Dendritic cell treated with granulocyte-macrophage colony-stimulating factor and Interleukin-4, amounts not matched to agents 40 ng/mL and 50 ng/mL, for 4 days (primary cell): ENCODE data around the gene PRPF8.
A peak's percentile ranks its signal among the peaks of the same experiment; 100 is the strongest.
"Not testable (repeated sequence)": the region's sequence is repeated elsewhere in the genome, so short reads cannot be mapped to it uniquely, and the experiment has no call there.

Experiments used
- H3K27ac Mint-ChIP-seq: one replicate; pipeline ENCODE4 v1.8.0; 2022; ENCODE audit warnings: mild to moderate bottlenecking, mixed read lengths
- H3K27me3 Mint-ChIP-seq: one replicate; pipeline ENCODE4 v1.8.0; 2022; ENCODE audit warnings: mild to moderate bottlenecking, mixed read lengths
- H3K36me3 Mint-ChIP-seq: one replicate; pipeline ENCODE4 v1.8.0; 2022; ENCODE audit warnings: low read depth, mixed read lengths
- H3K4me1 Mint-ChIP-seq: one replicate; pipeline ENCODE4 v1.8.0; 2022; ENCODE audit warnings: low read depth, mixed read lengths
- H3K4me3 Mint-ChIP-seq: one replicate; pipeline ENCODE4 v1.8.0; 2022; ENCODE audit warnings: mild to moderate bottlenecking, moderate library complexity, mixed read lengths
- H3K9me3 Mint-ChIP-seq: one replicate; pipeline ENCODE4 v1.8.0; 2022; ENCODE audit warnings: mixed read lengths
- intact Hi-C: fragments of 100-400 bp; cut with micrococcal nuclease; formaldehyde crosslinking; loops from one replicate; pipeline ENCODE4 v1.15.0; 2022

PRPF8 gene

DNA sequence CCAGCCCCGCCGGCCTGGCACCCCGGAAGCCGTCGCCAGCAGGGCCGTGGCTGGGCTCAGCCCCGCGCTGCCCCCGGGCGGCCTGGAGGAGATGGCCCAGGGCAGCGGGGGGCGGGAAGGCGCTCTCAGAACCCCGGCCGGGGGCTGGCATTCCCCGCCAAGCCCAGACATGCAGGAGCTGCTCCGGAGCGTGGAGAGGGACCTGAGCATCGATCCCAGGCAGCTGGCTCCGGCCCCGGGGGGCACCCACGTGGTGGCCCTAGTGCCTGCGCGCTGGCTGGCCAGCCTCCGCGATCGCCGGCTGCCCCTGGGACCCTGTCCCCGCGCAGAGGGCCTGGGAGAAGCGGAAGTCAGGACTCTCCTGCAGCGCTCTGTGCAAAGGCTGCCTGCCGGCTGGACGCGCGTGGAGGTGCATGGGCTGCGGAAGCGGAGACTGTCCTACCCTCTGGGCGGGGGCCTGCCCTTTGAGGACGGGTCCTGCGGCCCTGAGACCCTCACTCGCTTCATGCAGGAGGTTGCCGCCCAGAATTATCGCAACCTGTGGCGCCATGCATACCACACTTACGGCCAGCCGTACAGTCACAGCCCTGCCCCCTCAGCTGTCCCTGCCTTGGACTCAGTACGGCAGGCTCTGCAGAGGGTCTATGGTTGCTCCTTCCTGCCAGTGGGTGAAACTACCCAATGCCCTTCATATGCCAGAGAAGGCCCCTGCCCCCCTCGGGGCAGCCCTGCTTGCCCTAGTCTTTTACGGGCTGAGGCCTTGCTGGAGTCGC lies 40.4 kb upstream of the PRPF8 start:
- intact Hi-C loops, result loop anchor here (5.0 kb wide), 1 partner anchor 37 kb away; the partner anchor contains the start of gene SERPINF1
- Mint-ChIP-seq H3K4me3 (peak overlapping the region; percentile 88), H3K4me1 (peaks cover 82% of the 10 kb centered on the region), H3K27ac (peak overlapping the region; percentile 88), H3K36me3 (peaks cover 53% of the 10 kb centered on the region), H3K27me3 (no peaks in the 10 kb centered on the region), H3K9me3 (no peaks in the 10 kb centered on the region)

DNA sequence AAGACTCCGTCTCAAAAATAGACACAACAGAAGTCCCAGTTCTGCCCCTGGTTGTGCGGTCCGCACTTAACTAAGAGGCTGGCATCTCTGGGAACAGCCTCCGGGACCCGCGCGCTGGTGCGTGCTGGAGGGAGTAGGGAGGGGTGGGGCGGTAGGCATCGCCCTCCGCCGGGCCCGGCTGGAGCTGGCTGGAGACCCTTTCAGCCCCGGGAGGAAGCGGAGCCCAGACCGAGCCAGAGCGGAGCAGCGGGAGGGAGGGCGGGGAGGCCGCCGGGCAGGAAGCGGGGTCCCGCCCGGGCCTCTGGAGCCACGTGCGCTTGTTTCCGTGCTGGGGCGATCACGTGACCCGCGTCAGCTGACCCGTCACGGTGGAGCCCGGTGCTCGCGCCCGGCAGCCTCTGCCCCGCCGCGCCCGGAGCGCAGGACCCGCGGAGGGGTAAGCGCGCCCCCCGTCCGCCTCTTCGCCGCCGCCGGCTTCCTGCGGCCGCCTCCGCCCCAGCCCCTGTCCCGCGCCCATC lies 39.7 kb upstream of the PRPF8 start, which contains the start of gene WDR81:
Gene WDR81, plus strand, starts transcription at position 354 of the 518 bp plus-strand sequence. CDS start 256 bp downstream, outside the sequence.
- H3K9me3 Mint-ChIP-seq, result no peaks in the 10 kb centered on the region
- H3K27me3 Mint-ChIP-seq, result no peaks in the 10 kb centered on the region
- H3K27ac Mint-ChIP-seq, result peak within 1 kb of the TSS; percentile 88
- peak within 1 kb of the TSS; percentile 88 for H3K4me3 Mint-ChIP-seq
- peaks cover 47% of the 10 kb centered on the region for H3K36me3 Mint-ChIP-seq
- peaks cover 75% of the 10 kb centered on the region for H3K4me1 Mint-ChIP-seq
- intact Hi-C loops, result no loop called here

DNA sequence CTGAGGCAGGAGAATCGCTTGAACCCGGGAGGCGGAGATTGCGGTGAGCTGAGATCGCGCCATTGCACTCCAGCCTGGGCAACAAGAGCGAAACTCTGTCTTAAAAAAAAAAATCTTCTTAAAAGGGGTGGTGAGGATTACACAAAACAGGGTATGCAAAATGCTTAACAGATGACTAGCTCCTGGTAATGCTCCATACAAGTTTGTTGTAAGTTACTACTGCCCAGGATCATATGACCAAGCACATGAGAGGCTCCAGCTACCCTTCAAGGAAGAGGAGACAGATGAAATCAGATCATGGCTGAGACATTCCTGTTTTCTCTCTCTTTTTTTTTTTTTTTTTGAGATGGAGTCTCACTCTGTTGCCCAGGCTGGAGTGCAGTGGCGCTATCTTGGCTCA lies 37.4 kb upstream of the PRPF8 start:
- Mint-ChIP-seq H3K36me3 (peaks cover 30% of the 10 kb centered on the region), H3K4me1 (peaks cover 69% of the 10 kb centered on the region), H3K27ac (peak overlapping the region; percentile 88)
- H3K4me3 Mint-ChIP-seq, H3K9me3 Mint-ChIP-seq, H3K27me3 Mint-ChIP-seq, intact Hi-C loops: not testable (repeated sequence)

DNA sequence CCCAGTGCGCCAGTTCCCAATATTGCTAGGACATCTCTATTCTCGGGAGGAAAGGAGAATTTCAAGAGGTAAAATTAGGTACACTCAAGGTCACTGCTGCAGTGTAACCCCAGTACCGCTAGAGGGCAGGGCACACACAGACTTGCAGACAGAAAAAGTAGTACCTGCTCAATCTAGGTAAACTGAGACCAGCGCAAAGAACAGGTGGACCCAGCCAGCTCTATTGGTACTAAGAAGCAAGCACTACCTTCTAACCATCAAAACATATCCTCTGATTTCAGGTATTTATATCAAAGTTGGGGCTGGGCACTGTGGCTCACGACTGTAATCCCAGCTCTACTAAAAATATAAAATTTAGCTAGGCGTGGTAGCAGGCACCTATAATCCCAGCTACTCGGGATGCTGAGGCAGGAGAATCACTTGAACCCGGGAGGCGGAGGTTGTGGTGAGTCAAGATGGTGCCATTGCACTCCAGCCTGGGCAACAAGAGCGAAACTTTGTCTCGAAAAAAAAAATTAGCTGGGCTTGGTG lies 36.3 kb upstream of the PRPF8 start:
- Mint-ChIP-seq H3K27ac (no peak overlapping the region), H3K36me3 (peaks cover 29% of the 10 kb centered on the region)

DNA sequence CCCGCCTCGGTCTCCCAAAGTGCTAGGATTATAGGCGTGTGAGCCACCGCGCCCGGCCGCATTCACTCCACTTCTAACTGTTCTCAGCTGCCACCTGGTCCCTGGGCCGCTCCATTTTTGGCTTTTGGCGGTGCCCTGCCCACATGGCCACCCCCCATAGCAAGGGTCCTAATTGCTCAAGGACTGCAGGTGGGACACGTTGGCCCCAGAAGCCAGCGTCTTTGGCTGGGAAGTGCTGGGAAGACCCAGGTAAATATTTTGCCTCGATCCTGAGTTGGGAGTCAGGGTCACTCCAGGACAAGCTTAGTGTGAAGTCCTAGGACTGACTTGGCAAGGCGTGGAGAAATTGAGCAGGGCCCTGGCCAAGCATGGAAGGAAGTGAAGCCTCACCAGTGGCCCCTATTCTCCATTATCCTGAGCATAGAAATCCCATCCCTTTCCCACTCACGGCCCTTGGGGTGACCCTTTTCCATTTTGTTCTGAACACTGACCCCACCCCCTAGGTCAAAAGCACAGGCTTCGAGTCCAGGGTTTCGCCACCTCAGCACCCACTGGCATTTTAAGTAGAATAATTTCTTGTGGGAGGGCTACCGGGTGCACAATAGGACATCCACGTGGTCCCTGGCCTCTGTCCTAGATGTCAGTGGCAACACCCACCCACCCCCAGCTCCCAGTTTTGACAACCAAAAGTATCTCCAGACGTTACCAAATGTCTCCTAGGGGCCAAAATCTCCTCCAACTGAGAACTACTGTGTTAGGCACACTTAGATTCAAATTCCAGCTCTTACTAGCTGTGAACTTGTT lies 33.9 kb upstream of the PRPF8 start:
- no peaks in the 10 kb centered on the region for H3K27me3 Mint-ChIP-seq
- peaks cover 40% of the 10 kb centered on the region for H3K36me3 Mint-ChIP-seq
- H3K27ac Mint-ChIP-seq, result peak overlapping the region; percentile 99
- intact Hi-C loops, result loop anchor here (5.0 kb wide), 1 partner anchor 149 kb away; no protein-coding TSS in a partner anchor
- no peaks in the 10 kb centered on the region for H3K9me3 Mint-ChIP-seq
- peak overlapping the region; percentile 99 for H3K4me3 Mint-ChIP-seq
- peaks cover 60% of the 10 kb centered on the region for H3K4me1 Mint-ChIP-seq

More for the DNA sequence above, 36.3 kb upstream of the PRPF8 start:
- H3K27me3 Mint-ChIP-seq, result no peaks in the 10 kb centered on the region
- H3K4me1 Mint-ChIP-seq, result peaks cover 59% of the 10 kb centered on the region
- no peak overlapping the region for H3K4me3 Mint-ChIP-seq
- no peaks in the 10 kb centered on the region for H3K9me3 Mint-ChIP-seq
- intact Hi-C loops, result no loop called here

DNA sequence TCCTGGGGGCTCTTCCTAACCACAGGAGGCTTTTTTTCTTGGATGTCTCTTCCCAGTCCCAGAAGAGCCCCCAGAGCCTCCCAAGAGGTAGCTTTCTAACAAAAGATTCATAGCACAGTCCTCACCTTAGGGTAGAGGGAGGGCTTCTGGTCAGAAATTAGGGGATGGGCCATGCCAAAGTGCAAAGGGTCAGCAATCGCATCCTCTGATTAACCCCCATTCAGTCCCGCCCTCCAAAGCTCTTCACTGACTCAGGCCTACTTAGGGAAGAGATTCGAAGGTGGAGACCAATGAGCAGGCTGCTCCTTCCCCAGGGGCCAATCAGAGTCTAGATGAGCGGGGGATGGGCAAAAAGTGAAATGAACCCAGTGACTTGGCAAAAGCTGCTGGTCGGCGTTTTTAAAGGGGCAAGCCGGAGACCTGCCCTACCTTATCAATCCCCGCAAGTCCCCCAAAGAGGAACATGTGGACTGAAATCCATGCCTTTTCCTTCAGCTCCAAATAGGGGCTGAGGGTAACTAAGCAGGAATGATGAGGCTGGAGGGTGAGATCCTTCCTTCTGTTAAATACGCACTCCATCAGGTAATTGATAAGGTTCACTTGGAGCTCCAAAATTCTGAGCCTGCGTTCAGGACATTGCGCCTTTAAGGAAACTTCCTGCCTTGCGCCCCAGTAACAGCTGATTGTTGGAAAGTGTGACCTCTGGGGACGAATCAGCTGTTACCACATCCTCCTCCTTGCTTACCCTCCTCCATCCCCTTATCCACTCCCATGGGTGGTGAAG lies 32.4 kb upstream of the PRPF8 start:
- intact Hi-C loops, result loop anchor here (2.0 to 5.0 kb wide), 3 partner anchors 66 to 150 kb away; partner anchors contain the start of gene RILP
- Mint-ChIP-seq H3K36me3 (peaks cover 55% of the 10 kb centered on the region), H3K4me1 (peaks cover 60% of the 10 kb centered on the region), H3K4me3 (peak overlapping the region; percentile 99), H3K27ac (peak overlapping the region; percentile 99), H3K9me3 (no peaks in the 10 kb centered on the region), H3K27me3 (no peaks in the 10 kb centered on the region)

DNA sequence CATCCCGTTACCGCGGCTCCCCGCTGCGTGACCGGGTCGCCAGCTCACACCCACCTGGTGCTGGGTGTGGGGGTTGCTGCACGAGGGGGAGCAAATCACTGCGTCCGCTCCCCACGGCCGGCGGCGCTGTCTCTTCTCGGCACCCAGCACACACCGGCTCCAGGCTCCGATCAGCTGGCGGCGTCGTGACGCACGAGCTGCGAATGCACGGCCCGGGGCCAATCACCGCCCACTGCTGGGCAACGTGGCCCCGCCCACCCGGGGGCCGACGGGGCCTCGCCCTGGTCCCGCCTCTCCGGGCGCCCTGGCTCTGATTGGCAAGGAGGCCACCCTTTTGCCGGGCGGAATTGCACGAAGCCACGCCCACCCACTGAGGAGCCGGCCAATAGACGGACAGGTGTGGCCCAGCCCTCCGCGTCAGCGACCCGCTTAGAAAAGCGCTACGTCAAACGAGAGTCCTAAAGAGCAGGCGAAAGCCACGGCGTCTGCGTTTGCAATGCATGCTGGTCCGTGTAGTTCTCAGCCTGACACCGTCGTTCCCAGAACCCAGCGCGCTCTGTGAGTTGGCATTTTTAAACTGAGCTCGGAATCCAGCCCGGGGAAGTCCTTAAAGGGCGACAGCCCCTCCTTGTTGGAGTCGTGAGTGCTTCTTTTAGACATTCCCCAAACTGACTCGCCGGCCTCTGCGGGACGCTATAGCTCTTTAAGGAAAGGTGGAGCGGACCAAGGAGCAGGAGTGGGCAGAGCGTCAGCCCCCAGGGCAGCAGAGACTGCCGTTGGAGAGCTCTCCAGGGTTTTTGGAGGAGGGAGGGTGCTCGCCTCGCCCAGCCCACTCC lies 31.6 kb upstream of the PRPF8 start:
- no peaks in the 10 kb centered on the region for H3K27me3 Mint-ChIP-seq
- intact Hi-C loops, result loop anchor here (2.0 to 5.0 kb wide), 3 partner anchors 67 to 151 kb away; partner anchors contain the start of gene RILP
- H3K4me3 Mint-ChIP-seq, result peak overlapping the region; percentile 99
- H3K9me3 Mint-ChIP-seq, result no peaks in the 10 kb centered on the region
- H3K36me3 Mint-ChIP-seq, result peaks cover 63% of the 10 kb centered on the region
- peak overlapping the region; percentile 99 for H3K27ac Mint-ChIP-seq
- peaks cover 63% of the 10 kb centered on the region for H3K4me1 Mint-ChIP-seq

DNA sequence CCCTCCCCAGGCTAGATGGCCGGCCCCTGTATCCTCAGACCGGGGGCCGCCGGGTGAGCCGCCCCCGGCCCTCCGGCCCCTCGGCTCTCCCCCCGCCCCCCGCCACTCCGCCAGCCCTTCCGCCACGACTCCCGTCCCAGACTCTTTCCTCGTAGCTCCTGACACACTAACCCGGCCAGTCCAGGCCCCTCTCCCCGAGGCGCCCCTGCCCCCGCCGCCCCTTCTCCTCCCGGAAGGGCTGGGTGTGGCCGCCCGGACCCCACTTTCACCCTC lies 31.1 kb upstream of the PRPF8 start:
- intact Hi-C loops, result loop anchor here (2.0 to 5.0 kb wide), 3 partner anchors 67 to 152 kb away; partner anchors contain the start of gene RILP
- Mint-ChIP-seq H3K4me1 (peaks cover 67% of the 10 kb centered on the region), H3K9me3 (no peaks in the 10 kb centered on the region), H3K27ac (peak overlapping the region; percentile 99), H3K27me3 (no peaks in the 10 kb centered on the region), H3K36me3 (peaks cover 69% of the 10 kb centered on the region), H3K4me3 (peak overlapping the region; percentile 99)

DNA sequence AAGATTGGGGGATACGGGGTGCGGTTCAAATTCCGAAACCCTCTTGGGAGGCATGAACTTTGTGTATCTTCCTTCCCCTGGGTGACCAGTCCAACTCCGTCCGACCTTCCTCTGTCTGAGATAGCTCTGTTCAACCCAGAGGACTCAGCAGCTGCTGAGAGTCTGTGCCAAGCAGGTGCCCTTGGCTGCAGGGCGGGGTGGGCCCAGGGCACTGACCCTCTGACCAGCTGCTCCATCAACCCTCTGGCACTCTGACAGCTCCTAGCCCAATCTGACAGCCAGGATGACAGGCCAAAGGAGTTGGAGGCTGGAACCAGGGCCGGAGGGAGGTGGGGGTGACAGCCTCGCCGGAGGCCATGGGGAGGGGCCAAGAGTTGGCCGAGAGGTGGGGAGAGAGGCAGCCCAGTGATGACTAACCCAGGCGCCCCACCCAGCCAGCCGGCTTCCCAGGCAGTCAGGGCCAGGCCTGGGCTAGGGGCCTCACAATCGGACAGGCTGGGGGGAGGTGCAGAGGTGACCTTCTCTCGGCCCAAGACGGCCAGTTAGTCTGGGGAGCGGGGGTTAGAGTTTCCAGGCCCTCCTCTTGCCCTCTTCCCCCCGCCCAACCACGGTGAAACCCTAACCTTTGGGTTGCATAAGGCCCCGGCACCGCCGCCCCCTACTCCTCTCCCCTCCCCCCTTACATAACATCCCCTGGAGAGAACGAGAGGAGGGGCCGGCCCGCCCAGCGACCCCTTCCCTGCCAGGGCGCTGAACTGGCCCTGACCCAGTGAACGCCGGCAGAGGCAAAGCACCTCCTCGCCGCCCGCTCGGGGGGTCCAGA lies 30.5 kb upstream of the PRPF8 start:
- Mint-ChIP-seq H3K27ac (peak overlapping the region; percentile 99), H3K9me3 (no peaks in the 10 kb centered on the region), H3K36me3 (peaks cover 73% of the 10 kb centered on the region), H3K4me3 (peak overlapping the region; percentile 99), H3K27me3 (no peaks in the 10 kb centered on the region), H3K4me1 (peaks cover 66% of the 10 kb centered on the region)
- intact Hi-C loops, result loop anchor here (5.0 kb wide), 2 partner anchors 48 to 152 kb away; no protein-coding TSS in a partner anchor

DNA sequence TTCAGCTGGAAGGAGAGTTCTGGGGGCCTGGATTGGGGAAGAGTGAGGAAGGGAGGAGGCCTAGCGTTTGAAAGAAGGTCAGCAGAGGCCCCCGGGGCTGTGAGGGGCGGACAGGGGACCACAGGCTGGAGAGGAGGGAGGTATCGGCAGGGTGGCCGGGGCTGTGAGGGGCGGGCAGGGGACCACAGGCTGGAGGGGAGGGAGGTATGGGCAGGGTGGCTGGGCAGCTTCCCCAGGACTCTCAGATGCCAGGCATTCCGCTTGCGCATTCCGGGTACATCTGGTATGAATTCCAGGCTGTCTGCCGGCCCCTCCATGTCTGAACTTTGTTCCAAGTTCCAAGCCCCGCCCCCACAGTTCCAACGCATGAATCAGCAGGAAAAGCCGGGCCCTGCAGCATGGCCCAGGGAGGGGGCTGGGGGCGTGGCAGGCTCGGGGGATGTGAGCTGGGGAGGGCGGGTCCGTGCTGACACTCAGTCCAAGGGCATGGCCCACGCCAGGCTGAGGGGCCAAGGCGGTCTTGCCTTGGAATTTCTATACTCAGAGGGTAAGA lies 29.8 kb upstream of the PRPF8 start:
- Mint-ChIP-seq H3K4me3 (peak overlapping the region; percentile 99), H3K36me3 (peaks cover 73% of the 10 kb centered on the region), H3K9me3 (no peaks in the 10 kb centered on the region), H3K4me1 (peaks cover 64% of the 10 kb centered on the region), H3K27me3 (no peaks in the 10 kb centered on the region), H3K27ac (peak overlapping the region; percentile 99)
- intact Hi-C loops, result loop anchor here (5.0 kb wide), 1 partner anchor 47 kb away; no protein-coding TSS in a partner anchor

DNA sequence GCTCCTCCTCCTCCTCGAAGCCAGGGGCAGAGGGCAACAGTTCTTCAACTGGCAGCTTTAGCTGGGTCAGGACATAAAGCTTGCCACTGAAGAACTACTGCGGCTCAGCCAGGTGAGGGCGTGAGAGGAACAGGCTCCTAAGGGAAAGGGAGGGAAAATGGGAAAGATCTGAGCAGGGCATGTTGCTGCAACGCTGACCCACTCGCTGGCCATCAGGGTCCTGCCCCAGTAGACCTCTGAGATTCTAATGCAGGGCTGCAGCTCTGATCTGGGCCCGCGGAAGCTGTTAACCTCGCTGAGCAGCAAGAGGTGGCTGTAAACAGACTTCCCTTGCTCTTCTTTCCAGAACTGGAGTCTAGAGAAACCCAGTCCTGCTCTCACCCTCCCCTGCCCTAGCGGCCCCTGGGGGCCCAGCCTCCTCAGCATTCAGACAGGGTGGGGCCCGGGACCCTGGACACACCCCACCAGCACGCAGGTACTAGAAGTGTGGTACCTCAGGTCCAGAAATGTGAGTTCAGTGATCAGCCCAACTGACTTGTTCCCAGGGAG lies 29.3 kb upstream of the PRPF8 start:
- Mint-ChIP-seq H3K4me1 (peaks cover 64% of the 10 kb centered on the region), H3K9me3 (no peaks in the 10 kb centered on the region), H3K4me3 (peak overlapping the region; percentile 99), H3K27me3 (peaks cover 2% of the 10 kb centered on the region), H3K36me3 (peaks cover 73% of the 10 kb centered on the region), H3K27ac (peak overlapping the region; percentile 99)
- intact Hi-C loops, result loop anchor here (5.0 kb wide), 1 partner anchor 47 kb away; no protein-coding TSS in a partner anchor
